Lower lobe of right lung (tissue), 2 donors: ENCODE measurements around the gene SLC1A6. TPM values are rescaled to one million over a fixed set of nuclear protein-coding genes. Genes with fewer than 3 reads are reported as not detected.

Experiments used
- ATAC-seq, 2 donors: fragments of 200-7000 bp; cut with Tn5 transposase; one replicate each; pipeline ENCODE4 v1.9.1; 2020 to 2022; ENCODE audit warnings: mild to moderate bottlenecking in 2 of 2, moderate library complexity in 2 of 2
- DNase-seq: peaks from one replicate; pipeline ENCODE4 v3.0.0-alpha.2; 2020
- H3K27ac ChIP-seq: fragments of 200-600 bp; one replicate; pipeline ENCODE4 v1.8.0; 2022
- H3K27me3 ChIP-seq: fragments of 200-600 bp; one replicate; pipeline ENCODE4 v1.8.0; 2022; ENCODE audit warnings: low read depth
- H3K36me3 ChIP-seq: fragments of 200-600 bp; one replicate; pipeline ENCODE4 v1.8.0; 2022; ENCODE audit warnings: mild to moderate bottlenecking
- H3K4me1 ChIP-seq: fragments of 200-600 bp; one replicate; pipeline ENCODE4 v1.8.0; 2022
- H3K4me3 ChIP-seq: fragments of 200-600 bp; one replicate; pipeline ENCODE4 v1.8.0; 2022; ENCODE audit warnings: mild to moderate bottlenecking
- H3K9me3 ChIP-seq: fragments of 200-600 bp; one replicate; pipeline ENCODE4 v1.8.0; 2022
- intact Hi-C: fragments of 100-400 bp; cut with DNase I; formaldehyde crosslinking; loops from one replicate; pipeline ENCODE4 v1.11.0; 2022
- total RNA-seq: library from RNA; stranded (reverse); fragmentation: NEBNext Ultra II Directional; extraction: Animal tissue kit (Norgen Biotek cat#: 25700); gene quantifications from one replicate; pipeline ENCODE4 v1.2.1, GENCODE V29; 2021
- TF ChIP-seq, protein P1 (sequence below): fragments of 200-600 bp; IDR thresholded peaks from one replicate; pipeline ENCODE4 v1.8.0; 2022; ENCODE audit warnings: antibody characterized with exemption, mild to moderate bottlenecking
- donor health status: DM: no; HTN: yes; CAD: no; lungs with severe emphysema.

SLC1A6 gene
- total RNA-seq, 1 donor from 2014 or later = not detected

- Histone ChIP-seq H3K27me3 (peaks cover 20% of the 10 kb centered on the region), H3K9me3 (no peaks in the 10 kb centered on the region), H3K27ac (no peak overlapping the region), H3K4me3 (no peak overlapping the region), H3K36me3 (no peaks in the 10 kb centered on the region), H3K4me1 (no peaks in the 10 kb centered on the region)
- TF ChIP-seq, protein P1, sequence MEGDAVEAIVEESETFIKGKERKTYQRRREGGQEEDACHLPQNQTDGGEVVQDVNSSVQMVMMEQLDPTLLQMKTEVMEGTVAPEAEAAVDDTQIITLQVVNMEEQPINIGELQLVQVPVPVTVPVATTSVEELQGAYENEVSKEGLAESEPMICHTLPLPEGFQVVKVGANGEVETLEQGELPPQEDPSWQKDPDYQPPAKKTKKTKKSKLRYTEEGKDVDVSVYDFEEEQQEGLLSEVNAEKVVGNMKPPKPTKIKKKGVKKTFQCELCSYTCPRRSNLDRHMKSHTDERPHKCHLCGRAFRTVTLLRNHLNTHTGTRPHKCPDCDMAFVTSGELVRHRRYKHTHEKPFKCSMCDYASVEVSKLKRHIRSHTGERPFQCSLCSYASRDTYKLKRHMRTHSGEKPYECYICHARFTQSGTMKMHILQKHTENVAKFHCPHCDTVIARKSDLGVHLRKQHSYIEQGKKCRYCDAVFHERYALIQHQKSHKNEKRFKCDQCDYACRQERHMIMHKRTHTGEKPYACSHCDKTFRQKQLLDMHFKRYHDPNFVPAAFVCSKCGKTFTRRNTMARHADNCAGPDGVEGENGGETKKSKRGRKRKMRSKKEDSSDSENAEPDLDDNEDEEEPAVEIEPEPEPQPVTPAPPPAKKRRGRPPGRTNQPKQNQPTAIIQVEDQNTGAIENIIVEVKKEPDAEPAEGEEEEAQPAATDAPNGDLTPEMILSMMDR = no peak
- no peak for DNase-seq
- intact Hi-C loops = no loop called here
- no peak for ATAC-seq
These were observed 7.0 kb downstream of the SLC1A6 start for GRCh38 chr19:14972676-14973075.

DNA sequence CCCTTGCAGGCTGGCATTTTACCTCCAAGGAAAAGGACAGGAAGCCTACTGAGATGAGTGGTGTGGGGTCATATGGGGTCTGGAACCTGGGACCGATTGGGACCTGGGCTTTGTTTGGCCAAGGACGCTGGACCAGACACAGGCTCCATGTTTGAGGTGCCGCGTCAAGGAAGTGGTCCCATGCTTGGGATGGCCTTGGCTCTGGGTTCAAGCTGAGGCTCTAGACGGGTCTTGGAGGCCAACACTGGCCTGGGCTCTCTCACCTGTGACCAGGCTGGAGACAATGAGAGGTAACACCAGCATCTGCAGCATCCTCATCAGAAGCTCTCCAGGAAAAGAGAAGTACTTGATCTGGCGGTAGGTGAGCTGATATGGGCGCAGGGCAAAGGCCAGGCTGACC is 8.2 kb downstream of the SLC1A6 start:
- H3K27me3 ChIP-seq = peaks cover 12% of the 10 kb centered on the region
- ATAC-seq (no peak), DNase-seq (no peak)
- TF ChIP-seq, protein P1 = no peak
- intact Hi-C loops = no loop called here
- H3K9me3 ChIP-seq = no peaks in the 10 kb centered on the region
- H3K27ac ChIP-seq = no peak overlapping the region
- no peaks in the 10 kb centered on the region for H3K4me1 ChIP-seq
- H3K4me3 ChIP-seq = no peak overlapping the region
- H3K36me3 ChIP-seq = no peaks in the 10 kb centered on the region

- intact Hi-C loops = no loop called here
- no peak overlapping the region for H3K4me3 ChIP-seq
- no peaks in the 10 kb centered on the region for H3K9me3 ChIP-seq
- H3K36me3 ChIP-seq = no peaks in the 10 kb centered on the region
- ATAC-seq = no peak
- TF ChIP-seq, protein P1 = no peak
- H3K27me3 ChIP-seq = peaks cover 5% of the 10 kb centered on the region
- H3K27ac ChIP-seq = no peak overlapping the region
- DNase-seq = no peak
- no peaks in the 10 kb centered on the region for H3K4me1 ChIP-seq
These were observed 11.4 kb downstream of the SLC1A6 start for GRCh38 chr19:14968247-14968646.

DNA sequence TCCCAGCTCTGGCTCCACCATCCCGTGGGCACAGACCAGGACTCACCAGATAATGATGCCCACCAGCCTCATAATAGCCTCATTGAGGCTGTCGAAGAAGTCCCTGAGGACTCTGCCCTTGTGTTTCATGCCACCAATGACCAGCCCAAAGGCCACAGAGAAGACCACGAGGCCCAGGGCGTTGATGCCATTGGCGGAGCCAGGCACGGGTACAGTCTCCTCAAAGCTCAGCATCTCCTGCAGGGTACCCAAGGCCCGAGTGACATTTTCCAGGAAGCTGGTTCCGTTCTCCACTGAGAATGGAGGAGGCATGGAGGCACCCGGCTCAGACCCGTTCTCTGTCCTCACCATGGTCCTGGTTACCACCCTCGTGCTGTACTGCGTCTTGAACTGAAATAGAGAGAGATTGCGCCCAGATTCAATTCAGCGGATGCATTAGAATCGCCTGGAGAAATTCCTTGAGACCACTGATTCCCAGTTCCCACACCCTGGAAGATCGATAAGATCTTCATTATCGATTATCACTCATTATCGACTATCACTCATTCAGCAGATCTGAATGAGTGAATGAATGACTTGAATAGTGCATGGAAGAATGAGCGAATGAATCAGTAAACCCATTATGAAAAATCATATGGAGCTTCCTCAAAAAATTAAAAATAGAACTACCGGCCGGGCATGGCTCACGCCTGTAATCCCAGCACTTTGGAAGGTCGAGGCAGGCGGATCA is 17.5 kb downstream of the SLC1A6 start:
- intact Hi-C loops = no loop called here
- H3K27ac ChIP-seq = no peak overlapping the region
- no peaks in the 10 kb centered on the region for H3K36me3 ChIP-seq
- TF ChIP-seq, protein P1 = no peak
- DNase-seq (no peak), ATAC-seq (no peak)
- no peak overlapping the region for H3K4me3 ChIP-seq
- H3K9me3 ChIP-seq = peaks cover 20% of the 10 kb centered on the region
- H3K27me3 ChIP-seq = no peaks in the 10 kb centered on the region
- H3K4me1 ChIP-seq = no peaks in the 10 kb centered on the region

DNA sequence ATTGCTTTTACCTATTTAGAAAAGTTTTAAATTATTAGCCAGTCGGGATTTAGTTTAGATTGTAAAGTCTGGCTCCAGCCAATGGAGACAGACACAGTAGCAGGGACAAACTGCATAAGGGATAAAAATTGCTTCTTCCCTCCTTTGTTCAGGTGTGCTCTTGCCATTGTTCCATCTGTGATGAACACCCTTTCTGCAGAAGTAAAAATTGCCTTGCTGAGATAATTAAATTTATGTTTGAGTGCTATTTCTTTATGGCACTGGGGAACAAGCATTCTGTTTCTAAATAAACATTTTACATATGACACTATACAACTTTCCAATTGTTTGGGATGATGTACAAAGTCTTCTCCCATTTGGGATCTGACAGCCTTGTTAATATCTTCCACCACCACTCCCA is 20.4 kb downstream of the SLC1A6 start:
- intact Hi-C loops = no loop called here
- TF ChIP-seq, protein P1 = no peak
- no peak overlapping the region for H3K4me3 ChIP-seq
- no peaks in the 10 kb centered on the region for H3K27me3 ChIP-seq
- H3K9me3 ChIP-seq = peaks cover 20% of the 10 kb centered on the region
- no peak for DNase-seq
- H3K27ac ChIP-seq = no peak overlapping the region
- H3K4me1 ChIP-seq = no peaks in the 10 kb centered on the region
- no peak for ATAC-seq
- no peaks in the 10 kb centered on the region for H3K36me3 ChIP-seq
